A549 (cell line): ENCODE results near the gene CUEDC2. TPM values are rescaled to one million over a fixed set of nuclear protein-coding genes. Genes with fewer than 3 reads are reported as not detected.

Experiments
- ATAC-seq, 2 experiments: fragments of 200-7000 bp in 1 of 2; fragments of >200 bp in 1 of 2; cut with Nextera tagmentation in 1 of 2; cut with Tn5 transposase in 1 of 2; 3 replicates each; pipeline versions ENCODE4 v1.8.0 to v1.9.1; 2018 to 2020; ENCODE audit warnings: mild to moderate bottlenecking in 1 of 2, moderate library complexity in 1 of 2
- CTCF ChIA-PET: fragments of 300-600 bp; sonication (Branson Sonifier 250); formaldehyde crosslinking; extraction: SDS; loops from one replicate; lab custom pipeline; 2021; ENCODE audit warnings: antibody characterized with exemption, inconsistent platforms; lab: Yijun Ruan, JAX
- POLR2A ChIA-PET: fragments of 350-600 bp; formaldehyde crosslinking; extraction: SDS; loops from one replicate; lab custom pipeline; 2021; ENCODE audit warnings: antibody characterized with exemption, inconsistent platforms; lab: Yijun Ruan, JAX
- DNase-seq, 2 experiments: peaks; one replicate each; pipeline versions ENCODE4 v3.0.0 to v3.0.0-alpha.2; 2011 to 2016; ENCODE audit warnings: low read depth in 1 of 2, low spot score in 1 of 2
- FAIRE-seq: peaks from 2 replicates; lab custom pipeline; 2011; peaks lifted over from hg19 to GRCh38; lab: Jason Lieb, UNC
- H3K27ac ChIP-seq, 2 experiments: fragments of >200 bp; sonication (Bioruptor Twin); formaldehyde crosslinking; 3 replicates each; pipeline ENCODE4 v1.5.1; 2016 to 2017
- H3K4me1 ChIP-seq: fragments of >200 bp; sonication (Bioruptor Twin); formaldehyde crosslinking; 3 replicates; pipeline ENCODE4 v1.6.1; 2016
- H3K4me2 ChIP-seq: fragments of >200 bp; sonication (Bioruptor Twin); formaldehyde crosslinking; 3 replicates; pipeline ENCODE4 v1.6.1; 2016
- H3K4me3 ChIP-seq: fragments of >200 bp; sonication (Bioruptor Twin); formaldehyde crosslinking; 3 replicates; pipeline ENCODE4 v1.5.1; 2016
- H3K9me3 ChIP-seq: fragments of >200 bp; sonication (Bioruptor Twin); formaldehyde crosslinking; 3 replicates; pipeline ENCODE4 v1.6.1; 2016
- ATOH8 ChIP-seq: fragments of 250-450 bp; sonication (Bioruptor Pico); IDR thresholded peaks from 2 replicates; pipeline ENCODE4 v1.5.0; 2020; ENCODE audit warnings: low read depth, mild to moderate bottlenecking, moderate library complexity
- CBX8 ChIP-seq: fragments of 200-600 bp; sonication (generic); IDR thresholded peaks from 2 replicates; pipeline ENCODE4 v1.6.1; 2016
- CHD2 ChIP-seq: fragments of 150-350 bp; IDR thresholded peaks from 2 replicates; pipeline ENCODE4 v1.6.1; 2014; ENCODE audit warnings: low read length; ENCODE audit not compliant: partially characterized antibody
- CHD4 ChIP-seq: fragments of 200-600 bp; sonication (generic); IDR thresholded peaks from 2 replicates; pipeline ENCODE4 v1.6.1; 2016; ENCODE audit warnings: antibody characterized with exemption, mild to moderate bottlenecking, borderline replicate concordance
- CTCF ChIP-seq: fragments of >200 bp; sonication (Bioruptor Twin); formaldehyde crosslinking; IDR thresholded peaks from 3 replicates; pipeline ENCODE4 v1.5.1; 2016
- EHMT2 ChIP-seq: fragments of 200-600 bp; sonication (generic); IDR thresholded peaks from 2 replicates; pipeline ENCODE4 v1.6.1; 2016; ENCODE audit warnings: antibody characterized with exemption, low read depth, mild to moderate bottlenecking, moderate library complexity
- ELK1 ChIP-seq: fragments of 150-350 bp; IDR thresholded peaks from 2 replicates; pipeline ENCODE4 v1.6.1; 2014; ENCODE audit warnings: low read depth, mild to moderate bottlenecking, low read length
- FOSL2 ChIP-seq, 2 experiments: fragments of 450-650 bp in 1 of 2; fragments of >200 bp in 1 of 2; sonication (Bioruptor Twin) in 1 of 2; formaldehyde crosslinking; IDR thresholded peaks; 2 replicates each; pipeline versions ENCODE4 v1.5.0 to v1.6.1; 2016 to 2020; ENCODE audit warnings: mild to moderate bottlenecking in 1 of 2, moderate library complexity in 1 of 2
- GATA3 ChIP-seq: IDR thresholded peaks from 2 replicates; pipeline ENCODE4 v1.6.1; 2012; ENCODE audit warnings: borderline replicate concordance
- HDAC2 ChIP-seq: fragments of 200-600 bp; sonication (generic); IDR thresholded peaks from 2 replicates; pipeline ENCODE4 v1.6.1; 2016
- HEYL ChIP-seq: fragments of 250-450 bp; sonication (Bioruptor Pico); IDR thresholded peaks from 2 replicates; pipeline ENCODE4 v1.8.0; 2021; ENCODE audit warnings: mild to moderate bottlenecking, moderate library complexity
- HOXB5 ChIP-seq: fragments of 250-450 bp; sonication (Bioruptor Pico); IDR thresholded peaks from 2 replicates; pipeline ENCODE4 v1.5.0; 2020; ENCODE audit warnings: mild to moderate bottlenecking, moderate library complexity
- KDM1A ChIP-seq: fragments of 200-600 bp; sonication (generic); IDR thresholded peaks from 2 replicates; pipeline ENCODE4 v1.6.1; 2016; ENCODE audit warnings: low read depth, mild to moderate bottlenecking
- MAX ChIP-seq: IDR thresholded peaks from 2 replicates; pipeline ENCODE4 v1.6.1; 2012
- NPAS2 ChIP-seq: fragments of 250-450 bp; sonication (Bioruptor Pico); IDR thresholded peaks from 2 replicates; pipeline ENCODE4 v1.8.0; 2022; ENCODE audit warnings: mild to moderate bottlenecking, moderate library complexity, borderline replicate concordance
- PBX3 ChIP-seq: IDR thresholded peaks from 2 replicates; pipeline ENCODE4 v1.6.1; 2012
- RCOR1 ChIP-seq: fragments of 150-350 bp; IDR thresholded peaks from 2 replicates; pipeline ENCODE4 v1.6.1; 2014; ENCODE audit warnings: antibody characterized with exemption, low read length, low read depth
- RFX5 ChIP-seq: fragments of 450-650 bp; IDR thresholded peaks from 2 replicates; pipeline ENCODE4 v1.7.1; 2014; ENCODE audit warnings: antibody characterized with exemption, mild to moderate bottlenecking, moderate library complexity
- RNF2 ChIP-seq: fragments of 200-600 bp; sonication (generic); IDR thresholded peaks from 2 replicates; pipeline ENCODE4 v1.6.1; 2016; ENCODE audit warnings: low read depth, mild to moderate bottlenecking, antibody characterized with exemption, moderate library complexity, borderline replicate concordance
- TFCP2L1 ChIP-seq: fragments of 250-450 bp; sonication (Bioruptor Pico); IDR thresholded peaks from 2 replicates; pipeline ENCODE4 v1.5.0; 2021; ENCODE audit warnings: mild to moderate bottlenecking
- USF2 ChIP-seq: fragments of 450-650 bp; IDR thresholded peaks from 2 replicates; pipeline ENCODE4 v1.6.1; 2014; ENCODE audit warnings: antibody characterized with exemption
- ZFP36 ChIP-seq: fragments of 450-650 bp; IDR thresholded peaks from 2 replicates; pipeline ENCODE4 v1.6.1; 2014; ENCODE audit warnings: borderline replicate concordance; ENCODE audit not compliant: partially characterized antibody
- WGBS: methylation state at CpG from one replicate; pipeline ENCODE4 v1.1.6; 2017; ENCODE audit errors: missing lambda C conversion rate; 5-methylcytosine and 5-hydroxymethylcytosine counted together
- polyA plus RNA-seq, 4 experiments: library from polyadenylated mRNA; depleted of rRNA in 3 of 4; stranded (reverse); fragments of >200 nt; fragmentation: RNase III in 1 of 4; extraction: RNeasy Plus Mini Kit Qiagen cat#74134 plus additional on column Dnase treatment in 1 of 4; gene quantifications; 2 replicates in 3 of 4; 3 replicates in 1 of 4; pipeline ENCODE4 v1.2.3, GENCODE V29; 2011 to 2017
- TF ChIP-seq, protein P1 (sequence below): IDR thresholded peaks from 2 replicates; pipeline ENCODE4 v1.6.1; 2012; ENCODE audit warnings: low read depth, borderline replicate concordance

The CUEDC2 gene
- polyA plus RNA-seq, 2 of the 4 experiments (the other 2 are of a cell fraction), result 43.7 to 67.4 TPM

DNA sequence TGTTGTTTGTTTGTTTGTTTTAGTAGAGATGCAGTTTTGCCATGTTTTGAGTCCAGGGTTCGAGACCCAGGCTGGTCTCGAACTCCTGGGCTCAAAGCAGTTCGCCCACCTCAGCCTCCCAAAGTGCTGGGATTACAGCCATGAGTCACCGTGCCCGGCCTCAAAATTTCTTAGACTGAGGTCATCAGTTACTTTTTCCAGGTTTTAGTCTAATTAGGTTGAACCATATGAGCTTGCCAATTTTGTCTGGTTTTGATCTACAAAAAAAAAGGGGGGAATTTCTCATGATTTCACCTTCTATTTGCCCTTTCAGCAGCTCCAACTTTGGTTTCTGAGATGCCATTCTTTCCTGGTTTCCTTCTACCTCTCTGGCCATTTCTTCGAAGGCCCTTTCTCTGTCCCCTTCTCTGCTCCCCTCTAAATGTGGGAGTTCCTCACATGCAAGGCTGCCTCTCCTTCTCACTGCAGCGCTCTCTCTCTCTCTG lies 5.5 kb downstream of the CUEDC2 start:
- no peak for TF ChIP-seq CTCF
- no peak for TF ChIP-seq KDM1A
- TF ChIP-seq ATOH8, result no peak
- TF ChIP-seq EHMT2, result no peak
- no peak for TF ChIP-seq GATA3
- TF ChIP-seq ZFP36, result no peak
- no peak for TF ChIP-seq RFX5
- TF ChIP-seq HOXB5 (CRISPR knock-in tag), result no peak
- TF ChIP-seq TFCP2L1 (CRISPR knock-in tag), result no peak
- TF ChIP-seq RCOR1, result no peak
- TF ChIP-seq HEYL (CRISPR knock-in tag), result no peak
- TF ChIP-seq NPAS2 (CRISPR knock-in tag), result no peak
- no peak for TF ChIP-seq CHD4
- no peak for TF ChIP-seq RNF2
- no peak for TF ChIP-seq MAX
- no peak for TF ChIP-seq USF2
- no peak for TF ChIP-seq FOSL2 (IDR thresholded peaks at IDR 0.05)
- no peak for TF ChIP-seq FOSL2 (CRISPR knock-in tag; IDR thresholded peaks at IDR 0.05)
- TF ChIP-seq CHD2, result no peak
- TF ChIP-seq, protein P1, sequence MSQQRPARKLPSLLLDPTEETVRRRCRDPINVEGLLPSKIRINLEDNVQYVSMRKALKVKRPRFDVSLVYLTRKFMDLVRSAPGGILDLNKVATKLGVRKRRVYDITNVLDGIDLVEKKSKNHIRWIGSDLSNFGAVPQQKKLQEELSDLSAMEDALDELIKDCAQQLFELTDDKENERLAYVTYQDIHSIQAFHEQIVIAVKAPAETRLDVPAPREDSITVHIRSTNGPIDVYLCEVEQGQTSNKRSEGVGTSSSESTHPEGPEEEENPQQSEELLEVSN, result no peak
- TF ChIP-seq ELK1, result no peak
- TF ChIP-seq, all 56 proteins: peak for 0
- CTCF ChIA-PET, result interaction anchor here (0.6 to 17.4 kb wide), 6 partner anchors 27 to 317 kb away, joined by 3 to 337 read pairs (median 10); partner anchors contain the start of genes NFKB2 and WBP1L
- Histone ChIP-seq H3K27ac (no peak overlapping the region), H3K4me3 (no peak overlapping the region), H3K9me3 (no peaks in the 10 kb centered on the region), H3K4me2 (no peak overlapping the region), H3K4me1 (peaks cover 19% of the 10 kb centered on the region)
- 79% methylated on average over 7 of the region's 7 CpGs for WGBS
- DNase-seq (no peak), ATAC-seq (no peak), FAIRE-seq (no peak)
- POLR2A ChIA-PET, result no interaction called here

GRCh38 chr10:102425444-102425843 lies 6.9 kb downstream of the CUEDC2 start:
- no peak overlapping the region for H3K4me2 ChIP-seq
- H3K4me3 ChIP-seq, result no peak overlapping the region
- peaks cover 12% of the 10 kb centered on the region for H3K4me1 ChIP-seq
- no peaks in the 10 kb centered on the region for H3K9me3 ChIP-seq
- ATAC-seq, result no peak
- no peak for FAIRE-seq
- TF ChIP-seq ELK1 (no peak), HEYL (CRISPR knock-in tag) (no peak), TFCP2L1 (CRISPR knock-in tag) (no peak), HDAC2 (no peak), HOXB5 (CRISPR knock-in tag) (no peak), ZFP36 (no peak), PBX3 (no peak), CBX8 (no peak), USF2 (no peak), MAX (no peak)
- WGBS, result 91% methylated on average over 1 of the region's 1 CpG
- ChIA-PET POLR2A (interaction anchor here (0.7 kb wide), 1 partner anchor 20 kb away, joined by 3 read pairs; no protein-coding TSS in a partner anchor), CTCF (interaction anchor here (0.9 to 17.4 kb wide), 7 partner anchors 9 to 194 kb away, joined by 3 to 337 read pairs (median 54); partner anchors contain the start of genes CUEDC2, NFKB2 and SUFU)
- no peak overlapping the region for H3K27ac ChIP-seq
- DNase-seq, result no peak
